B cell (primary cell): ENCODE measurements around the gene HIC1.

ENCODE experiments used
- EZH2 ChIP-seq: IDR thresholded peaks from 2 replicates; pipeline ENCODE4 v1.6.1; 2012; ENCODE audit warnings: borderline replicate concordance, low read depth, mild to moderate bottlenecking, moderate library complexity, low read length; ENCODE audit not compliant: insufficient read depth, poor library complexity, severe bottlenecking
- TF ChIP-seq, protein P1 (sequence below): fragments of 200-600 bp; IDR thresholded peaks from one replicate; pipeline ENCODE4 v1.8.0; 2022; ENCODE audit warnings: antibody characterized with exemption, mild to moderate bottlenecking

DNA sequence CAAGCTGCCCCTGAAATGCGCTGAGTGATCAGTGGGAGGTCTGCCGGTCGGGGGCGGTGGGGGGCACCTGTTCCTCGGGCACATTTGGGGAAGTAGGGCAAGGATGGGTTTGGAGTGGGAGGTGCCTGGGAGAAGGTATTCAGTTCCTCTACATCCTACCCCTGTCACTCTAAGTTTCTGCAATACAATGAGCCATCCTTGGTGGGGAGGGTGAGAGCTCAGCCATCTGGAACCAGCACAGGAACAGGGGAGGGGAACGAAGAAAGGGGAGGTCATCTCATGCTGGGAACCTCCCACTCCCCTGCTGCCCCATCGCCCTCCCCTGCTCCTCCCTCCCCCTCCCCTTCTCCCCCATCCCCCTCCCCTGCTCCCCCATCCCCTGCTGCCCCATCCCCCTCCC is 20.7 kb upstream of the HIC1 start:
- TF ChIP-seq, protein P1, sequence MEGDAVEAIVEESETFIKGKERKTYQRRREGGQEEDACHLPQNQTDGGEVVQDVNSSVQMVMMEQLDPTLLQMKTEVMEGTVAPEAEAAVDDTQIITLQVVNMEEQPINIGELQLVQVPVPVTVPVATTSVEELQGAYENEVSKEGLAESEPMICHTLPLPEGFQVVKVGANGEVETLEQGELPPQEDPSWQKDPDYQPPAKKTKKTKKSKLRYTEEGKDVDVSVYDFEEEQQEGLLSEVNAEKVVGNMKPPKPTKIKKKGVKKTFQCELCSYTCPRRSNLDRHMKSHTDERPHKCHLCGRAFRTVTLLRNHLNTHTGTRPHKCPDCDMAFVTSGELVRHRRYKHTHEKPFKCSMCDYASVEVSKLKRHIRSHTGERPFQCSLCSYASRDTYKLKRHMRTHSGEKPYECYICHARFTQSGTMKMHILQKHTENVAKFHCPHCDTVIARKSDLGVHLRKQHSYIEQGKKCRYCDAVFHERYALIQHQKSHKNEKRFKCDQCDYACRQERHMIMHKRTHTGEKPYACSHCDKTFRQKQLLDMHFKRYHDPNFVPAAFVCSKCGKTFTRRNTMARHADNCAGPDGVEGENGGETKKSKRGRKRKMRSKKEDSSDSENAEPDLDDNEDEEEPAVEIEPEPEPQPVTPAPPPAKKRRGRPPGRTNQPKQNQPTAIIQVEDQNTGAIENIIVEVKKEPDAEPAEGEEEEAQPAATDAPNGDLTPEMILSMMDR = no peak
- TF ChIP-seq EZH2 = no peak
